GM12872 (cell line): Measurements from ENCODE around the gene SOX8.

Experiments used
- TF ChIP-seq, protein P1 (sequence below): IDR thresholded peaks from 3 replicates; pipeline ENCODE4 v1.5.1; 2011; ENCODE audit warnings: low read depth, mild to moderate bottlenecking, low read length, moderate library complexity; ENCODE audit not compliant: insufficient read depth

Gene SOX8

DNA sequence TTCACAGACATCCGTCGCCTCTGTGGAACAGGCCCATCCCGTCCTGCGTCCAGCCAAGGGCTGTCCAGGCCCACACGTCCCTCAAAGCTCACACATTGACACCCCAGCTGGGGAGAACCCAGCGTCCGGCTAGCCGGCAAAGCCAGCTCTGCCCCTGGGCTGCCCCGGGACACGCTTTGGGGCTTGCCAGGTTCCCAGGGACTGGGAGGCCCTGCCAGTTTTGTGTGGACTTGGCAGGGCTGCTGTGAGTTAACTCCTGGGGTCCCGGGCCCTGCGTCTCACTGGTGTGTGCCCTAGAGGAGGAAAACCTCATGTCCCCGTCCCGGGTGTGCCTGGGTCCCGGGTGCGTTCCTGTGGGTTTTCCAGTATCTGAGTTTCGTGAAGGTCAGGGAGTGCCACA is 6.3 kb downstream of the SOX8 start:
- TF ChIP-seq, protein P1, sequence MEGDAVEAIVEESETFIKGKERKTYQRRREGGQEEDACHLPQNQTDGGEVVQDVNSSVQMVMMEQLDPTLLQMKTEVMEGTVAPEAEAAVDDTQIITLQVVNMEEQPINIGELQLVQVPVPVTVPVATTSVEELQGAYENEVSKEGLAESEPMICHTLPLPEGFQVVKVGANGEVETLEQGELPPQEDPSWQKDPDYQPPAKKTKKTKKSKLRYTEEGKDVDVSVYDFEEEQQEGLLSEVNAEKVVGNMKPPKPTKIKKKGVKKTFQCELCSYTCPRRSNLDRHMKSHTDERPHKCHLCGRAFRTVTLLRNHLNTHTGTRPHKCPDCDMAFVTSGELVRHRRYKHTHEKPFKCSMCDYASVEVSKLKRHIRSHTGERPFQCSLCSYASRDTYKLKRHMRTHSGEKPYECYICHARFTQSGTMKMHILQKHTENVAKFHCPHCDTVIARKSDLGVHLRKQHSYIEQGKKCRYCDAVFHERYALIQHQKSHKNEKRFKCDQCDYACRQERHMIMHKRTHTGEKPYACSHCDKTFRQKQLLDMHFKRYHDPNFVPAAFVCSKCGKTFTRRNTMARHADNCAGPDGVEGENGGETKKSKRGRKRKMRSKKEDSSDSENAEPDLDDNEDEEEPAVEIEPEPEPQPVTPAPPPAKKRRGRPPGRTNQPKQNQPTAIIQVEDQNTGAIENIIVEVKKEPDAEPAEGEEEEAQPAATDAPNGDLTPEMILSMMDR, result no peak

DNA sequence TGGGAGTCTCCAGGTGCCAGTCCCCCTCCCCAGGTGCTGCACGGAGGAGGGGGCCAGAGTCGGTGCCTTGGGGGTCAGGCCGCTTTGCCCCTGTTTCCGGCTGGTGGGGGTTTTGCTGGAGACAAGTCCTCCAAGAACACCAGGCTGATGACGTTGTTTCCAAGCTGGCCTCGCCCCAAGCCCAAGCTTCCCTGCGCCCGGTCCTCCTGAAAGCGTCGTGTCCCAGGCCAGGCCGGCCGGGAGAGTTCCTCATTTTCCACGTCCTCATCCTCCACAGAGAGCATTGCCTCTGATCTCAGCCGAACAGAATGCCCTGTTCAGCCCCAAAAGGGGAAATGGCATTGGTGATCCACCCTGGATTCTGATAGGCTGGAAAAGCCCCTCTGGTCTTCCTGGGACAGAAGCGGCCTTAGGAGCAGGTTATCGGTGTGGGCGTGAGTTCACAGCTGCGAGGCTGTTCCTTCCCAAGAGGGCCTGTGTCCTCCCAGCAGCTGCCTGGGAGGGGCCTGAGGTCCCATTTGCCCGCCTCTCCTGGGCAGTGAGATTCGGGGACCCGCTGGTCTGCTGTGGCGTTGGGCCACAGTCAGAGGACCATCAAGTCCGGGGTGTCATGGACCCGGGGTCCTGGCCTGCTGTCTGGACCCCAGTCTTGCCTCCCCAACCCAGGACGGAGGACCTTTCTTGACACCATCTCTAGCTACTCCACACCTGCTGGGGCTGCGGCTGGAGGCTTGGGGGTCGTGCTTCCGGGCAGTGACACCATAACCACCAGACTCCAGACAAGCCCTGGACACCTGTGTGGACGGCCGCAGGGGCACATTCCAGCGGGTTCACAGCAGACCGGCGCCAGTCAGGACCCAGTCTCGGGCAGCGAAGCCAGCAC is 7.1 kb downstream of the SOX8 start:
- TF ChIP-seq, protein P1, result no peak

DNA sequence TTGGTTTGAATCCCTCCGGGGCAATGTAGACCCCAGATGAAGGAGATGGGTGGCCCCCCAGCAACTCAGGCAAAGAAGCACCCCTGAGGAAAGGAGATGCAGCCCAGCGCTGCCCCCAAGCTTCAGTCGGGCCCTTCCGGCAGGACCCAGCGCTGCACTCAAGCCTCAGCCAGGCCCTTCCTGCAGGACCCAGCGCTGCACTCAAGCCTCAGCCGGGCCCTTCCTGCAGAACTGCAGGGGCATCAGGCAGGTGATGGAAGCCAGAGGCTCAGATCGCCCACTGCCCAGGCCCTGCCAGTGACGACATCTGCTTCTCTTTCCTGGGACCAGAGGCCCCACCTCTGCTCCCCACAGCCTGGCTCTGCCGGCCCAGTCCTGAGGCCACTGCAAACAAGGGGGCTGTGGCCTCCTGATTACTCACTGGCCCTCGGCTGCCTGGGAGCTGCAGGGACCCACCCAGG is 7.8 kb downstream of the SOX8 start:
- TF ChIP-seq, protein P1, result no peak

DNA sequence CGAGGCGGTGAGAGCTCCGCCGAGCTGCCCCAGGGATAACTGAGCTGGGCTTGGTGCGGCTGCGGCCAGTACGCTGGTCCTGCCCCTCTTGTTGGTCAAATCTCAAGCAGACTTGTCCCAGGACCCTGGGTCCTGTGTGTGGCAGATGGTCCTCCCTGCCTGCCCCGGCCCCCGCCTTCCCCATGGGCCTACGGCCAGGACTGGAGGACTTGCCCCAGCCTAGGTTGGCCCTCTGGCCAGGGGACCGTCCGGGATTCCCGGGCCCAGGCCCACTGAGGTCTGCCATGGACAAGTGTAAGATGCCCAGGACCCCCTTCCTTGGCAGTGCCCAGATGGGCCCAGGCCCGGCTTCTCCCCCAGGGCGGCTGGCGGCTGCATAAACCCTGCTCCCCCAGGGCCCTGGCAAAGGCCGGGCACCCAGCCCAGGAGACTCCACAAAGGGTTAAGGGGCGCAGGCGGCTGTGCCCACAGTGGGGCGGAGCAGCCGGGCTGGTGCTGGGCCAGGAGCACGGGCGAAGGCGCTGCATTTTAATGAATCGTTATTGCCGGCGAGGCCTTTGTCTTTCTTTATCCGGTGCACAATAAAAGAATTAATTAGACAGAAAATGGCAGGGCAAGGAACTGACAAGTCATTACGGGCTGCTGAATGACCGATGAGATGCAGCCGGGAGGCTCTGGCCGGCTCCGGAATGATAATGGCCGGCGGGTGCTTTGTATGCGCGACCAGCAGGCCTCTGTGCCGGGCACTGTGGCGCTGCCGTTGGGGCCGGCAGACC is 9.1 kb downstream of the SOX8 start:
- TF ChIP-seq, protein P1, result no peak

DNA sequence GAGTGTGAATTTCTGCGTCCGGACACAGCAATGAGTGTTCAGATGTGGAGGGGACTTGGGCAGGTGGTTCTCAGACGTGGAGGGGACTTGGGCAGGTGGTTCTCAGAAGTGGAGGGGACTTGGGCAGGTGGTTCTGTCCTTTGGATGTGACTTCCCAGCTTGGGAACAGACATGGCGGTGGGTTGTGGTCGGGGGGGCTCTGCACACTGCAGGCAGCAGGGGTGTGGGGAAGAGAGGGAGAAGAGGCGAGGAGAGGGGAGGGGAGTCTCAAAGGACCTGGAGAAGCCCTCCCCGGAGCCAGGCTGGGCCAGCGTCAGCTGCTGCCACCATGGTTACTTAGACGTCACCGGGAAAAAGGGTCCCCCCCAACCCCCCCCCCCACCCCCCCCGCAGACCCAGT is 9.8 kb downstream of the SOX8 start:
- TF ChIP-seq, protein P1, result no peak

DNA sequence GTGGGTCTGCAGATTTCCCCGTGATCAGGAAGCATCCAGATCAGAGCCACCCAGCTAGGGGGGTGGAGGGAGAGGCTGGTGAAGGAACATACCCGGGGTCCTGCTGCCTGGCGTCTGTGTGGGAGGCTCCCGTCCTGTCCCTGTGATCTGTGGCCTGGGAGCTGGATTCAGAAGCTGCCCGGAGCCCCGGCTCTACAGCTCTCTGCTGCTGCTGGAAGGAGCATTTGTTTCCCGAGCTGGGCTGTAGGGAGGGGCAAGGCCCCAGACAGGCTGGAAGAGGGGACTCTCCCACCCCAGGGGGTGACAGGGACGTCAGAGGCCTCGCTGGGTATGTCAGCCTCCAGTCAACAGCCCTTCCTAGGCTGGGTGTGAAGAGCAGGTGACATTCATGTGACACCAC is 10.2 kb downstream of the SOX8 start:
- TF ChIP-seq, protein P1, result no peak

DNA sequence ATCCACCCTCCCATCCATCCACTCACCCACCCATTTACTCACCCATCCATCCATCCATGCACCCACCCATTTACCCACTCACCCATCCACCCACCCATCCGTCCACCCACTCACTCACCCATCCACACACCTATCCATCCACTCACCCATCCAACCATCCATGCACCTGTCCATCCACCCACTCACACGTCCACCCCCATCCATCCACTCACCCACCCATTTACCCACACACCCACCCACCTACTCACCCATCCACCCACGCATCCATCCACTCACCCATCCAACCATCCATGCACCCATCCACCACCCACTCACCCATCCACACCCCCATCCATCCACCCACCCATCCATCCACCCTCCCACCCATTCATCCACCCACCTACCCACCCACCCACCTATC is 12.2 kb downstream of the SOX8 start:
- TF ChIP-seq, protein P1, result no peak
